NB4 (cell line): ENCODE data around the gene ZSWIM3.

Experiments used
- MYC ChIP-seq: IDR thresholded peaks from 2 replicates; pipeline ENCODE4 v1.6.1; 2011; ENCODE audit warnings: low read depth, low read length
- POLR2A ChIP-seq: IDR thresholded peaks from 2 replicates; pipeline ENCODE4 v1.6.1; 2011; ENCODE audit warnings: mild to moderate bottlenecking; ENCODE audit not compliant: insufficient read length; ENCODE audit errors: extremely low read depth
- TF ChIP-seq, protein P1 (sequence below): IDR thresholded peaks from one replicate; pipeline ENCODE4 v1.5.1; 2012; ENCODE audit warnings: low read depth, low read length
- TF ChIP-seq, protein P2 (sequence below): IDR thresholded peaks from 2 replicates; pipeline ENCODE4 v1.6.1; 2011; ENCODE audit warnings: low read depth, low read length

DNA sequence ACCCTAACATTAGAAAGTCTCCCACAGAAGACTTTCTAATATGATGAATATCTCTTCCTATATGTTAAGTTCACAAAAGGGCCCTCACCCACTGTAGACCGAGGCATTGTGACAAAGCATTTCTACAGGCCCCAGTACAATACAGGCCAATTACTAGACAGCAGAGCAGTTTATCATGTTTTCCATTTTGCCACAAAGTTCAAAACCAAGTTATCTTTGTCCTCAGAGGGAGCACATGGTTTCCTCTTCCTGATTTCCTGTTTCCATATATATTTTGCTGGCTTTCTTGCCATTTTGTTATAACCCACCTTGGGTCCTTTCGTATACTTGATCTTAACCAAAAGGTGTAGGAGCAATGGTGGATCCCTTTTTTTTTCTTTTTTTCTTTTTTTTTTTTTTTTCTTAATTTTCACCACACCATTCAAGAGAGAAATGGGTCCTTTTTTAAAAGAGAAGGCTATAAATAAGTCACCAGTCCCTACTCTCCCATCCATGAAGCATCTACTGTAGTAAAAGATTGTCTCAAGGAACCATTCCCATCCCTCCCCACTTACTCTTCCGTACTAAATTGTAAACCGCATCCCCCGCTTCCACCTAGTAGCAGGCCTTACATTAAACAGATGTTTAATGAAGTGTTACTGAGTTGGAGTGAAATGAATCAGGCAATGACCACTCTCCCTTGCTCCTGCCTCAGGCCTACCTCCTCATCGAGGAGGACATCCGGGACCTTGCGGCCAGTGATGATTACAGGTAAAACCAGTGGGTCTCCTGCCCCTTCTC lies 47.0 kb upstream of the ZSWIM3 start:
- TF ChIP-seq, protein P1, sequence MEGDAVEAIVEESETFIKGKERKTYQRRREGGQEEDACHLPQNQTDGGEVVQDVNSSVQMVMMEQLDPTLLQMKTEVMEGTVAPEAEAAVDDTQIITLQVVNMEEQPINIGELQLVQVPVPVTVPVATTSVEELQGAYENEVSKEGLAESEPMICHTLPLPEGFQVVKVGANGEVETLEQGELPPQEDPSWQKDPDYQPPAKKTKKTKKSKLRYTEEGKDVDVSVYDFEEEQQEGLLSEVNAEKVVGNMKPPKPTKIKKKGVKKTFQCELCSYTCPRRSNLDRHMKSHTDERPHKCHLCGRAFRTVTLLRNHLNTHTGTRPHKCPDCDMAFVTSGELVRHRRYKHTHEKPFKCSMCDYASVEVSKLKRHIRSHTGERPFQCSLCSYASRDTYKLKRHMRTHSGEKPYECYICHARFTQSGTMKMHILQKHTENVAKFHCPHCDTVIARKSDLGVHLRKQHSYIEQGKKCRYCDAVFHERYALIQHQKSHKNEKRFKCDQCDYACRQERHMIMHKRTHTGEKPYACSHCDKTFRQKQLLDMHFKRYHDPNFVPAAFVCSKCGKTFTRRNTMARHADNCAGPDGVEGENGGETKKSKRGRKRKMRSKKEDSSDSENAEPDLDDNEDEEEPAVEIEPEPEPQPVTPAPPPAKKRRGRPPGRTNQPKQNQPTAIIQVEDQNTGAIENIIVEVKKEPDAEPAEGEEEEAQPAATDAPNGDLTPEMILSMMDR, result no peak
- TF ChIP-seq POLR2A, result no peak
- TF ChIP-seq, protein P2, sequence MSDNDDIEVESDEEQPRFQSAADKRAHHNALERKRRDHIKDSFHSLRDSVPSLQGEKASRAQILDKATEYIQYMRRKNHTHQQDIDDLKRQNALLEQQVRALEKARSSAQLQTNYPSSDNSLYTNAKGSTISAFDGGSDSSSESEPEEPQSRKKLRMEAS, result no peak
- TF ChIP-seq MYC, result no peak
